SK-N-SH (cell line): ENCODE results near the gene AK4.

ENCODE experiments used
- CTCF ChIP-seq: fragments of 200-600 bp; sonication (generic); IDR thresholded peaks from 2 replicates; pipeline ENCODE4 v1.6.1; 2017; ENCODE audit warnings: antibody characterized with exemption, mild to moderate bottlenecking, moderate library complexity
- EZH2phosphoT487 ChIP-seq: fragments of 200-600 bp; sonication (generic); IDR thresholded peaks from 2 replicates; pipeline ENCODE4 v1.6.1; 2017; ENCODE audit warnings: low read depth, mixed run types, mild to moderate bottlenecking, antibody characterized with exemption, moderate library complexity, borderline replicate concordance
- FOXM1 ChIP-seq: IDR thresholded peaks from 2 replicates; pipeline ENCODE4 v1.4.0; 2012; ENCODE audit warnings: low read depth, mild to moderate bottlenecking
- GABPA ChIP-seq: IDR thresholded peaks from 2 replicates; pipeline ENCODE4 v1.4.0; 2012; ENCODE audit warnings: low read depth, mild to moderate bottlenecking
- MXI1 ChIP-seq: IDR thresholded peaks from 2 replicates; pipeline ENCODE4 v1.6.1; 2012; ENCODE audit warnings: mild to moderate bottlenecking, low read depth, low read length, improper control_type of control experiment
- POLR2AphosphoS5 ChIP-seq: IDR thresholded peaks from 2 replicates; pipeline ENCODE4 v1.6.1; 2012; ENCODE audit warnings: low read depth, low read length
- YY1 ChIP-seq: IDR thresholded peaks from 2 replicates; pipeline ENCODE4 v1.4.0; 2012; ENCODE audit warnings: low read depth, mild to moderate bottlenecking

- no peak for TF ChIP-seq CTCF
- TF ChIP-seq YY1 = no peak
- no peak for TF ChIP-seq MXI1
- TF ChIP-seq GABPA = no peak
- no peak for TF ChIP-seq FOXM1
- no peak for TF ChIP-seq POLR2AphosphoS5
- TF ChIP-seq EZH2phosphoT487 = no peak
Measured at GRCh38 chr1:65113298-65113697, 34.7 kb upstream of the AK4 start.
